ENCODE results near the gene DPF3.

DNA sequence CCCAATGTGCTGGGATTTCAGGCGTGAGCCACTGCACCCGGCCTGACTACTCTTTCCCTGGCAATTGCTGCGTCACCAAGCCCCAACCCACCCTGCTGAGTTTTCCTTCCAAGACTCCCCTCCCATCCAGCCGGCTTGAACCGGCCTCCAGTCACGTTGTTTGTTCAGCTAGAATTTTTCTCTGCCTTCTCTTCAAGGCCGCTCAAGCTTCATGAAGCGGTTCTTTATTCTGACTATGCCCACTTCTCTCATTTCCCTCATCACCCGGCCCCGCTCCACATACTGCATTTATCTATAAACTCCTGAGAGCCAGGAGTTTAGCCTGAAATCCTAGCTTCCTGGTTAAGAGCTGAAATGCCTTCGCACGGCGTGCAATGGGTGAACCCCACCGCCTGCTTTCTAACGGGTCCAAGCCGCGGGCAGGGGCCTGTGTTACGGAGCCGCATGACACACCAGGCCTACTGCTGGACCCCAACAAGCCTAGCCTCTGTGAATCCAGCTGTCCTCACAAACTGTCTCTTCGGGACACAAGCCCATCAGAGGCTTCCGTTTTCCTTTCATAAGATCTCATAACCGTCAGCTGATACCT is 31.4 kb upstream of the DPF3 start:
- TF ChIP-seq, protein P1, sequence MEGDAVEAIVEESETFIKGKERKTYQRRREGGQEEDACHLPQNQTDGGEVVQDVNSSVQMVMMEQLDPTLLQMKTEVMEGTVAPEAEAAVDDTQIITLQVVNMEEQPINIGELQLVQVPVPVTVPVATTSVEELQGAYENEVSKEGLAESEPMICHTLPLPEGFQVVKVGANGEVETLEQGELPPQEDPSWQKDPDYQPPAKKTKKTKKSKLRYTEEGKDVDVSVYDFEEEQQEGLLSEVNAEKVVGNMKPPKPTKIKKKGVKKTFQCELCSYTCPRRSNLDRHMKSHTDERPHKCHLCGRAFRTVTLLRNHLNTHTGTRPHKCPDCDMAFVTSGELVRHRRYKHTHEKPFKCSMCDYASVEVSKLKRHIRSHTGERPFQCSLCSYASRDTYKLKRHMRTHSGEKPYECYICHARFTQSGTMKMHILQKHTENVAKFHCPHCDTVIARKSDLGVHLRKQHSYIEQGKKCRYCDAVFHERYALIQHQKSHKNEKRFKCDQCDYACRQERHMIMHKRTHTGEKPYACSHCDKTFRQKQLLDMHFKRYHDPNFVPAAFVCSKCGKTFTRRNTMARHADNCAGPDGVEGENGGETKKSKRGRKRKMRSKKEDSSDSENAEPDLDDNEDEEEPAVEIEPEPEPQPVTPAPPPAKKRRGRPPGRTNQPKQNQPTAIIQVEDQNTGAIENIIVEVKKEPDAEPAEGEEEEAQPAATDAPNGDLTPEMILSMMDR (IDR thresholded peaks at IDR 0.05), result no peak
- TF ChIP-seq POLR2AphosphoS5 (IDR thresholded peaks at IDR 0.05; ENCODE audit: low read depth, low read length), result no peak
- TF ChIP-seq, protein P2, sequence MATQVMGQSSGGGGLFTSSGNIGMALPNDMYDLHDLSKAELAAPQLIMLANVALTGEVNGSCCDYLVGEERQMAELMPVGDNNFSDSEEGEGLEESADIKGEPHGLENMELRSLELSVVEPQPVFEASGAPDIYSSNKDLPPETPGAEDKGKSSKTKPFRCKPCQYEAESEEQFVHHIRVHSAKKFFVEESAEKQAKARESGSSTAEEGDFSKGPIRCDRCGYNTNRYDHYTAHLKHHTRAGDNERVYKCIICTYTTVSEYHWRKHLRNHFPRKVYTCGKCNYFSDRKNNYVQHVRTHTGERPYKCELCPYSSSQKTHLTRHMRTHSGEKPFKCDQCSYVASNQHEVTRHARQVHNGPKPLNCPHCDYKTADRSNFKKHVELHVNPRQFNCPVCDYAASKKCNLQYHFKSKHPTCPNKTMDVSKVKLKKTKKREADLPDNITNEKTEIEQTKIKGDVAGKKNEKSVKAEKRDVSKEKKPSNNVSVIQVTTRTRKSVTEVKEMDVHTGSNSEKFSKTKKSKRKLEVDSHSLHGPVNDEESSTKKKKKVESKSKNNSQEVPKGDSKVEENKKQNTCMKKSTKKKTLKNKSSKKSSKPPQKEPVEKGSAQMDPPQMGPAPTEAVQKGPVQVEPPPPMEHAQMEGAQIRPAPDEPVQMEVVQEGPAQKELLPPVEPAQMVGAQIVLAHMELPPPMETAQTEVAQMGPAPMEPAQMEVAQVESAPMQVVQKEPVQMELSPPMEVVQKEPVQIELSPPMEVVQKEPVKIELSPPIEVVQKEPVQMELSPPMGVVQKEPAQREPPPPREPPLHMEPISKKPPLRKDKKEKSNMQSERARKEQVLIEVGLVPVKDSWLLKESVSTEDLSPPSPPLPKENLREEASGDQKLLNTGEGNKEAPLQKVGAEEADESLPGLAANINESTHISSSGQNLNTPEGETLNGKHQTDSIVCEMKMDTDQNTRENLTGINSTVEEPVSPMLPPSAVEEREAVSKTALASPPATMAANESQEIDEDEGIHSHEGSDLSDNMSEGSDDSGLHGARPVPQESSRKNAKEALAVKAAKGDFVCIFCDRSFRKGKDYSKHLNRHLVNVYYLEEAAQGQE (IDR thresholded peaks at IDR 0.05; ENCODE audit: insufficient read depth in 1 of 2, low read depth in 2 of 2, low read length in 1 of 2), result no peak
- TF ChIP-seq SIN3A (IDR thresholded peaks at IDR 0.05; ENCODE audit: borderline replicate concordance, insufficient read depth, low read depth, low read length), result no peak
- no peak for TF ChIP-seq TCF7L2 (IDR thresholded peaks at IDR 0.05; ENCODE audit: low read depth, low read length)
